ENCODE results near the gene STAMBP. TPM values are rescaled to one million over a fixed set of nuclear protein-coding genes. Genes with fewer than 3 reads are reported as not detected.
A peak's percentile ranks its signal among the peaks of the same experiment; 100 is the strongest.
"Not testable (repeated sequence)": the region's sequence is repeated elsewhere in the genome, so short reads cannot be mapped to it uniquely, and the experiment has no call there.

Gene STAMBP
- total RNA-seq, 1 donor from 2014 or later, result 13.3 TPM

DNA sequence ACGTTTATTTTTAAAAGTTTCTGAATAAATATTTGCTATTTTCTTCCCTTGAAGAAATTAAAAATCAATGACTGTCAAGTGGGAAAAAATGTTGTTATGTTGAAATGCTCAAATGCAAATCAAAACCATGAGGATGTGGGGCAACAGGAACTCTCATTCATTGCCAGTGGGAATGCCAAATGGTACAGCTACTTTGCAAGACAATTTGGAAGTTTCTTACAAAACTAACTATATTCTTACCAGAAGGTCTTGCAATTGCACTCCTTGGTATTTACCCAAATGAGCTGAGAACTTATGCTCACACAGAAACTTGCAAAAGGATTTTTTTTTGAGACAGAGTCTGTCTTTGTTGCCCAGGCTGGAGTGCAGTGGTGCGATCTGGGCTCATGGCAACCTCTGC, 56.6 kb downstream of the STAMBP start:
- no peak for DNase-seq (ENCODE audit: low read depth in 2 of 2)

DNA sequence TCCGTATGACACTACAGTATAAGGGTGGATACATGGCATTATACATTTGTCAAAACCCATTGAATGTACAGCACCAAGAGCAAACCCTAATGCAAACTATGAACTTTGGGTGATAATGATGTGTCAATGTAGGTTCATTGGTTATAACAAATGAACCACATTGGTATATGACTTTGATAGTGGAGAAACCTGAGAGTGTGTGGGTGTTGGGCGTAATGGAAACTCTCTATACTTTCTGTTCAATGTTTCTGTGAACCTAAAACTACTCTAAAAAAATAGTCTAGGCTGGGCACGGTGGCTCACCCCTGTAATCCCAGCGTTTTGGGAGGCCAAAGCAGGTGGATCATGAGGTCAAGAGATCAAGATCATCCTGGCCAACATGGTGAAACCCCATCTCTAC, 57.6 kb downstream of the STAMBP start:
- no peak for DNase-seq (ENCODE audit: low read depth in 2 of 2)

DNA sequence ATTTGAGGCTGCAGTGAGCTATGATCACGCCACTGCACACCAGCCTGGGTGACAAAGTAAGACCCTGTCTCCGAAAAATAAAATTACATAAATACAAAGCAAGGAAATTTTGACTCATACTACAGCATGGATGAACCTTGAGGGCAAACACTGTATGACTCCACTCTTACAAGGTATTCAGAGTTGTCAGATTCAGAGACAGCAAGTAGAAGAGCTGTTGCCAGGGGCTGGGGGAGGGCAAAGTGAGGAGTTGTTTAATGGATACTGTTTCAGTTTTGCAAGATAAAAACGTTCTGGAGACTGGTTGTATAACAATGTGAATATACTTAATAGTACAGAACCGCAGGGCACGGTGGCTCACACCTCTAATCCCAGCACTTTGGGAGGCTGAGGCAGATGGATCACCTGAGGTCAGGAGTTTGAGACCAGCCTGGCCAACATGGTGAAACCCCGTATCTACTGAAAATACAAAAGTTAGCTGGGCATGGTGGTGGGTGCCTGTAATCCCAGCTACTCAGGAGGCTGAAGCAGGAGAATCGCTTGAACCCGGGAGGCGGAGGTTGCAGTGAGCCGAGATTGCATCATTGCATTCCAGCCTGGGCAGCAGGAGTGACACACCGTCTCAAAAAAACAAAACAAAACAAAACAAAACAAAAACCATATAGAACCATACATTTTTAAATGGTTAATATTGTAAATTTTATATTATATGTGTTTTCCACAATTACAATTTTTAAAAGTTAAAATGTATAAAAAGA, 59.0 kb downstream of the STAMBP start:
- DNase-seq (ENCODE audit: low read depth in 2 of 2), result not testable (repeated sequence)

DNA sequence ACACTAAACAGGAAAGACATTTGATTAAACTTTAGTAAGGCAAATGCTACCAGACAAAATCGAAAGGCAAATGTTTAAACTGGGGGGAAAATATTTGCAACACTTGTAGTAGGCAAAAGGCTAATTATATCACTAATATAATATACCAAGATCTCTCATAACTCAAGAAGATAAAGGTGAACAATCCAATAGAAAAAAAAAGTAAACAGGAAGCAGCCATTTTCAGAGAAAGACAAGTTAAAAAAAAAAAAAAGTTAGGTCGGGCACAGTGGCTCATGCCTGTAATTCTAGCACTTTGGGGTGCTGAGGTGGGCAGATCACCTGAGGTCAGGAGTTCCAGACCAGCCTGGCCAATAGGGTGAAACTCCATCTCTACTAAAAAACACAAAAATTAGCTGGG, 59.6 kb downstream of the STAMBP start:
- DNase-seq (ENCODE audit: low read depth in 2 of 2), result no peak

DNA sequence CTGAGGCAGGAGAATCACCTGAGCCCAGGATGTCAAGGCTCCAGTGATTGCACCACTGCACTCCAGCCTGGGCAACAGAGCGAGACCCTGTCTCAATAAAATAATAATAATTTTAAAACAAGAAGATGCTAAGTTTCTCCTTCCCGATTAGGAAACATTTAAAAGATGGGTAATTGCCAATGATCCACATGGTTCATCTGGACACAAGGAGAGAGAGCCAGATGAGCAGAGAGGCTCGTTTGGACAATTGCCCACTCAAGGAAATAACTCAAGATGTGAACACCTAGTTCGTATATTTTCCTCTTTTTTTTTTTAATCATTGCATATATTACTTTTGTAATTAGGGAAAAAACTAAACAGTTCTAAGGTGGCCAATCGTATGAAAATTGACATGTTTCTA, 60.4 kb downstream of the STAMBP start:
- no peak for DNase-seq (ENCODE audit: low read depth in 2 of 2)

DNA sequence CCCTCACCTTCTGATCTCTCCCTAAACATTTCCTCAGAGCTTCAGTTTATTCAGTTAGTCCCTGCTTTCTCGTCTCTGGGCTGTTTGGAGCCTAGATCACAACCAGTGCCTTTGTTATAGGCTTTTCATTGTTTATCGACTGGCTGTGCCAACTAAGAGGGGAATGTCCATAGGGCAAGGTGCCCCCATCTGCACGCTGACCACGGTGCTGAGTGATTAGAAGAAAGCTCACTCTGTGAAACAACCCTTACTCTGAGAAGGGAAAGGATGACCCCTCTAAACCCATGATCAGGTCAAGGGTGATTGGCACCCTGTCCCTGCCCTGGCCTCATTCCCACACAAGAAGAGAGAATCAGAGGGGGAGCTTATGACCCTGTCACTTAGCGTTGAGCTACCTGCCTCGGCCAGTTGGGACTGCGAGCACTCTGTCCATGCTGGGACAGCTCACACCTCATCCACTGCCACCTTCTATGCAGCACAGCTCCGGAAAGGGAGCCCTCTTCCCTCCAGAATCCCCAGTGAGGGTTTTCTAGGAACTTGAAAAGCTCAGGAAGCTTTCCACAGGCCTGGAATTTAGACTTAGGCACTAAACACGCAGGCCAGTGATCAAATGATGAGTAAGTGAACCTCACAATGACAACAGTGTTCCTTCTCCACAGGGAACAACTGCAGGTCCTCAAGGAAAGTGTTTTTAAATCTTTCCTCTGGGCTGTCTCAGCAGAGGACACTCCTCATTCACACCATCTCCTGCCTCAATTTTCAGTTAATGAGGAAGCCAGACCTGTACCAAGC, 61.7 kb downstream of the STAMBP start:
- no peak for DNase-seq (ENCODE audit: low read depth in 2 of 2)

DNA sequence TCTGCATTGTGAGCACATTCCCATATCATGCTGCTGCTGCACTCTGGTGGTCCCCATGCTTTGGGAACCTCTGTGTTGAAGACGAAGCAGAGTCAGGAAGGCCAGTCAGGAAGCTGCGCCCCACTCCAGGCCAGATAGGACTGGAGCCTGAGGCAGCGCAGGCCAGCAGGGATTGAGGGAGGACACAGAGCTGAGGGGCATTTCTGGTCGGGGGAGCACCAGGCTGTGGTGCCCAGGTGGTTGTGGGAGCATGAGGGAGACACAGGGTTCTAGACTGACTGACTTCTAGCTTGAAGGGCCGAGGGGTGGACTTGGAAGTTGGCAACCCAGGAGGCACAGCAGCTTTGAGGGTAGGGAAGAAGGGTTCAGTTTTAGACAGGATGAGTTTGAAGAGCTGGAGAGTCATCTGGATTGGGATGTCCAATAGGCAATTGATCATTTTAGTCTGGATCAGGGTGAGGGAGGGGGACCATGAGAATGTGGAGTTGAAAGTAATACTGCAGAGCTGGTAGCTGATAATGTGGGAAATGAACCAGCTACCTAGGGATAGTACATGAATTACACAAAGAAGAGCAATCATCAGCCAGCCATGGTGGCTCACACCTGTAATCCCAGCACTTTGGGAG, 62.6 kb downstream of the STAMBP start:
- no peak for DNase-seq (ENCODE audit: low read depth in 2 of 2)

DNA sequence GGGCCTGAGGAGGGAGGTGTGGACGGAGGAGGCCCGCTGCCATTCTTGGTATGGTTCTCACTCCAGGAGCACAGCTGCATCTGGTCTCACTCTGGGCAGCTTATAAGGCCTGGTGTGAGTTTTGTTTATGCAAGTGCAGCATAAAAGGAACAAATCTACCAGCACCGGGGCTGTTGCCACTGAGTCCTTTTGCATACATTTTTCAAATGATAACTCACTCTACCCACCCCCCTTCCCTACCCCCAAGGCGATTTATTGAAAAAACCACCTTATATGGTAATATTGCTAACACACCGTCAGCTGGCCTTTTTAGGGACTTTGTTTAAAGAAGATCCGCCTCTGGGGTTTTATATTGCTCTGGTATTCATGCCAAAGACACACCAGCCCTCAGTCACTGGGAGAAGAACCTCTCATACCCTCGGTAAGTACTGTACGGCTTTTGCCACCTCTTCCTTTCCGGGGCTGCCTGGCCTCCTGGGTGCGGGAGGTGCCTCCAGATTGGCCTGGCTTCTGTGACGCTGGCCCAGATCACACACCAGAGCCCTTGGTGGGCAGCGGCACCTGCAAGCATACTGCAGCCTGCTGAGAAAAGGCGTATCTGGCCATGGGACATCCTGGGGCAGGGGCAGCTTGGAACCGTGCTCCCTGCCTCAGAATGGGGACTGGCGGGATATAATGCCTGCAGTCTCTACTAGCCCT, 64.0 kb downstream of the STAMBP start, which contains the start of gene ACTG2:
Gene ACTG2, plus strand, starts transcription at position 378 of the 699 bp plus-strand sequence. CDS start 8,304 bp downstream, outside the sequence.
- no peak for DNase-seq (ENCODE audit: low read depth in 2 of 2)

DNA sequence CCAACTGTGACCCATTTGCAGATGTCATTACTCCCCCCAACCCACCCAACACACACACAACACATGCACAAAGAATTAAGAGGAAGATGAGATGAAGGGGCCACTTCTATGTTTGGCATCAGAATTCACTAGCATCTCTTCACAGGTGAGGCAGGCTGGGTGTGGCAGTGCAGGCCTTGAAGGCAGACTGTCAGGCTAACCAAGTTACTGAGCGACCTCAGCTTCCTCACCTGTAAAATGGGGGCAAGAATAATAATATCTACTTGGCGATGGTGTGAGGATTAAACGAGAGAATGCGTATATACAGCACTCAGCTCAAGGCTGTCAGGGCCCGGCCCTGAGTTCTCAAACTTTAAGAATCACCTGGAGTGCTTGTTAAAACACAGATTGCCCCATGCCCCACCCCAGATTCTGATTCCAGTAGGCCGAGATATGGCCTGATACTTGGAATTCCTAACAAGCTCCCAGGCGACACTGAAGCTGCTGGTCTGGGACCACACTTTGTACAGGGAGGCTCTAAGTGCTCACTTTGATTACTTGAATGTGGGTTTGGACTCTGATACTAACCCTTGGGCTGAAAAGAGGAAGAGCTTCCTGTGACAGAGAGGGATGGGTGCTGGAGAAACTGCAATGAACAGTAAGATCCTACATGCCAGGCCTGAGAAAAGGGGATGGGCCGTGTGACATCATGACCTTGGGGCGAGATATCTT, 65.2 kb downstream of the STAMBP start:
- DNase-seq (ENCODE audit: low read depth in 2 of 2), result no peak

DNA sequence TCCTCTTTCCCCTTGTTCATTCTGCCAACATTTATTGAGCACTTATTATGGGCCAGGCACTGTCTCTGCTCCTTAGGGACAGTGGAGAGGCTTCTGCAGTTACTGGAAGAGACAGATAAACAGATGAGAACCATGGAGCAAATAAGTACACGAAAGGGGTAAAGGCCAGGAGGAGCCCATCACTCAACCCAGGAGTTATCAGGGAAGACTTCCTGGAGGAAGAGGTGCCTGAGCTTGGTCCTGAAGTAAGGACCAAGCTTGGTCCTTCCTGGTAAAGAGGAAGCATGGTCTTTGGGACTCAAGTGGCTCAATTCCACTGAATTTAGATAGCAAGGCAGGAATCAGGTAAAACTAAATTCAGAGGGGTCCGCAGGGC, 65.7 kb downstream of the STAMBP start:
- no peak for DNase-seq (ENCODE audit: low read depth in 2 of 2)

DNA sequence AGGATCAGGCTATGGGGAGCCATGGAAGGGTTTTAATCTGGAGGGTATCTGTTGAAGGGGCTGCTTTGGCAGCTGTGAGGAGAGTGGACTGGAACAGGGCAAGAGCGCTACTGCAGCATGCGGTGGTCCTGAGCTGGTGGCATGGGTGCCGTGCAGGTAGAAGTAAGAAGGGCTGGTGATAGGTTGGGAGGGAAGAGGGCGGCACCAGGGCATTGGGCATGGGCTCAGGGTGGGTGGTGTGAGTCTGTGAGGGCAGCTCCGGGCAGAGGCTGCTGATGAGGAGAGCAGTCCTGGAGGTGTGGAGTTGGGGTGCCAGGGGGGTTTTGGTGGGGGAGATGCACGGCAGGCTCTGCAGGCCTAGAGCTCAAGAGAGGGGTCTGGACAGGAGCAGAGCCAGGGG, 66.1 kb downstream of the STAMBP start:
- no peak for DNase-seq (ENCODE audit: low read depth in 2 of 2)

DNA sequence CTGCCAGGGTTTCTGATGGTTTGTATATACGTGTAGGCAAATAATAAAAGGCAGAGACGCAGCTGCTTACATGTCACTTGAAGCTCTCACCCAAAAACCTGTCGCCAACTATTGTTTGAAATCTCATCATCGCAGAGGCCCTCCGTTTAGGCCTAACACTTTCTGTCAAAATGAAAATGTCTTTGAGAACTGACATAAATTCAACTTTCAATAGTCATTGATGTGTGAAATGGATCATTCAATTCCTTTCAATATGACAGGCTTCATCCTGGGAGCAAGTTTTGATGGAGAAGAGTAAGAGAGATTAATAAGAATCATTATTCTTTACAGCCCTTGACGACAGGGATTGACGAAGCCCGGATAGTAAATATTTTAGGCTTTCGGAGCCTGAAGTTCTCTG, 66.7 kb downstream of the STAMBP start:
- no peak for DNase-seq (ENCODE audit: low read depth in 2 of 2)

DNA sequence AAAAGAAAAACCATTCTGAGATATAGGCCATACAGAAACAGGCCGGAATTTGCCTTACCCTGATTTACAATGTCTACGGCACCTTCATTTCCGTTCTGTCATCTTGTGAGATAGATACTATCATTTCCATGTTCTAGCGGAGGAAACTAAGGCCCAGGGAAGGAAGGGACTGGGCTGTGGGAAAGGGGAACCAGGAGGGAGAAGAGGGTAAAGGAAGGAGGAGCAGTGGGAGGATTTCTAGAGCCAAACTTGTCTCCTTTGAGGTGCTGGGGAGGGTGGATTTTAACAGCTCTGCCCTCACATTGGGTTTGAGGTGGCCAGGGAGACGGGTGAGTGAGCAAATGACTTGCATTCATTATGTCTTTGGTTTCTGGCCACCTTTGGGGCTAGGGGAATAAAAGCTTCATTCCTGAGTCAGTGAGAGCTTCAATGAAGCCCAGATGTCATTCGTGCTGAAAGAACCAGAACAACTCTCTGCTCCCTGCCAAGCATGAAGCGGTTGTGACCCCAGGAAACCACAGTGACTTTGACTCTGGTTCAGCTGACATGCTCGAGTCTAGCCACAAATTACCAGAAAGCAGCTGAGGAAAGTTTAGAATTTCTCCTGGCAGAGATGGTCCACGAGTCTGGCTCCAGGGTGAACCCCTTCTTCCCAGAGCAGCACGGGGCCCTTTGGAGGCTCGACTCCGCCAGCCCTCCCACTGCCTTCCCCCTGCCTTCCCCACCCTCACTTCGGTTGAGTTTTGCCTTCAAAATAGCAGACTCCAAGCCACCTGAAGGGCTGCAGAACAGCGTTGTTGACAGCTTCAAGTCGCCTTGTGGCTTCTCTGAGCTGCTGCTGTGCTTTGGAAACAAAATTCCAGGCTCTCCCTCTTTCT, 67.8 kb downstream of the STAMBP start:
- DNase-seq (ENCODE audit: low read depth in 2 of 2), result peak in 1 of 2 donors; percentile 44

DNA sequence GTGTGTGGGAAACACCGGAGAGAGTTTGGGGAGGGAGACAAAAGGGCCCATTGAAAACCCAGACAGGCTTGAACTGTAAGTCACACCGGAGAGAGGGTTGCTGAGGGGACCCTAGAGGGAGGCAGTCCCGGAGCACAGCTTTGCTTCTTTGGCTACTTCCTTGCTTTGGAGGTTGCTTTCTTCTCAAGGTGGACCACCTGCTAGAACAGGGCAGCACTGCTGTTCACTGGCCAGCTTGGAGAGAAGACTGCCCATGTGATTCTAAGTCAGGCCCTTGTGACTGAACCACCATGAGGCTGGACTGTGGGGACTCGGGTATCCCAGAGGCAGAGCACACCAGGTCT, 68.5 kb downstream of the STAMBP start:
- no peak for DNase-seq (ENCODE audit: low read depth in 2 of 2)

DNA sequence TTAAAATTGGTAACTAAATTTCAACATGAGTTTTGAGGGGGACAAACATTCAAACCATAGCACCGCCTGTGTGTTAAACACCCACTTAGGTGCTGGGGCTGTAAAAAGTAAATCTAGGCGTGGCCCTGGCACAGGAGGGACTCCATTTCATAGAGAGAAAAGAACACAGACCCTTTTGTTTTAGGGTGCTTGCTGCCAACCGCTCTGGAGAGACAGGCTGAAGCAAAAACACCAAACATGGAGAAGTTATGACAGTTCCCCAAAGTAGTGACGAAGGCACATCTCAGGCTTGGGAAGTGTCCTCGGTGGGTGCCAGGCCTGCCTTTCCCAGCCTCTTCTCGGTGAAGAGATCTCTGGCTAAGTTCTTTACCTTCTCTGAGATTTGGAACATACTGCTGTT, 69.2 kb downstream of the STAMBP start:
- DNase-seq (ENCODE audit: low read depth in 2 of 2), result no peak

DNA sequence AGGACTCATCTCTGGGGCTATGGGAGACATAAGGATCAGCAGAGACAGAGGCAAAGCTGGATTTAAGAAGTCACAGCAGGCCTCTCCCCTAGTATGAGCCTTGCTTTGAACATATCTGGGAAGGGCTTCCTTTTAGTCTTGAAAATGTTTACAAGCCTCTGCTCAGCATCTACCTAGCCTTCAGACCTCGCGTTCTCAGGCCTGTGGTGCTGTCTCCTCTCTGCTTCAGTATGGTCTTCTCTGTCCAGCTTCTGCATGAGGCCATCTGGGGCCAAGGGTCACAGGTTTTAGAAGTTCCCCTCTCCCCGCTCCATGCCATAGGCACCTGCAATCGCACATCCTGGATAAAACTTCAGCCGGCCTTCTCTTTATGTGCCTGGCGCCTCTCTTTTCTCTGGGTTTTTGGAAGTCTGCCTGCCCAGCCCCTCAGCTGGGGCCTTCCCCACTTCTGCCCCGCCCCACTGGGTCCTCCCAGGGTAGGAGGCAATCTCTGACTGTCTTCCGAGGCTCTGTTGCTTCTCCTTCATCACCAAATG, 71.1 kb downstream of the STAMBP start:
- no peak for DNase-seq (ENCODE audit: low read depth in 2 of 2)

DNA sequence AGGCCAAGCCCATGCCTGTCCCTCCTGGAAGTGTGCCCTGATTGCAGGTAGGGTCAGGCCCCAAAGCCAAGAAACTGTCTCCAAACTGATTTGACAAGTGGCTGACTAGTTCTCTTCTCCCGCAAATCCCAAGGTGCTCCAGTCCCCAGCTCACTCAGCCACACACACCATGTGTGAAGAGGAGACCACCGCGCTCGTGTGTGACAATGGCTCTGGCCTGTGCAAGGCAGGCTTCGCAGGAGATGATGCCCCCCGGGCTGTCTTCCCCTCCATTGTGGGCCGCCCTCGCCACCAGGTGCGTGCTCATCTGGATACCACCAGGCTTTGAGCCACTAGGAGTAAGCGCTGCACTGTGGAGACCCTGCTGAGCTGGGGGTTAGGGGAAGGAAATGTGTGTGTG, 72.4 kb downstream of the STAMBP start:
- no peak for DNase-seq (ENCODE audit: low read depth in 2 of 2)

DNA sequence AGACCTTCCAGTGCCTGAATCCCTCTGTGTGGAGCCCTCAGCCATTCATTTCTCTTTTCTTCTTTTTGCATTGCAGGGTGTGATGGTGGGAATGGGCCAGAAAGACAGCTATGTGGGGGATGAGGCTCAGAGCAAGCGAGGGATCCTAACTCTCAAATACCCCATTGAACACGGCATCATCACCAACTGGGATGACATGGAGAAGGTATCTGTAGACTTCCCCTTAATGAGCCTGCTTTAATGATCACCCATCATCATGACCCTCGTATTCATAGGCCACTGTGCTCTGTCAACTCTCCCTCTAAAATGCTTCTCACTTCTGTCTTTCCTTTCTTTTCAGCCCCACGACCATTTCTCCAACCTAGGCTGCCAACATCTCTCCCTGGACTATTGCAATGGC, 73.5 kb downstream of the STAMBP start:
- DNase-seq (ENCODE audit: low read depth in 2 of 2), result no peak

DNA sequence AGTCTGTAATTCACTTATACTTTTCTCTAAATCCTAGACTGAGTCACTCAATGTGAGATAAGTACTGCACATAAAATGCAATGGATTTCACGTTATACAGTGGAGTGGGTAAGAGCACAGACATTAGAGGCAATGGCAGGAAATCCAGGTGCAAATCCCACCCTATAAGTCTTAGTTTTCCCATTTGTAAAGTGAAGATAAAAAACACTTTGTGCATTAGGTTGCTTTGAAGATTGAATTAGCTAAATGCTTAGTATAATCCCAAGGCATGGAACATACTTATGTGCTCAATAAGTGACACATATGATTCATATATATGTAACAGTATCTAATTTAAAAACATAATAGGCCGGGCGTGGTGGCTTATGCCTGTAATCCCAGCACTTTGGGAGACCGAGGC, 74.6 kb downstream of the STAMBP start:
- DNase-seq (ENCODE audit: low read depth in 2 of 2), result no peak

Data from lung microvascular endothelial cell (primary cell).